NCI-H1694 treated with DMSO at 0.1 percent for 48 hours (cell line): ENCODE measurements around the gene RAPGEF1.

Source experiments
- DNase-seq: peaks from one replicate; lab custom pipeline; 2025; lab: John Stamatoyannopoulos, UW

RAPGEF1 gene

DNA sequence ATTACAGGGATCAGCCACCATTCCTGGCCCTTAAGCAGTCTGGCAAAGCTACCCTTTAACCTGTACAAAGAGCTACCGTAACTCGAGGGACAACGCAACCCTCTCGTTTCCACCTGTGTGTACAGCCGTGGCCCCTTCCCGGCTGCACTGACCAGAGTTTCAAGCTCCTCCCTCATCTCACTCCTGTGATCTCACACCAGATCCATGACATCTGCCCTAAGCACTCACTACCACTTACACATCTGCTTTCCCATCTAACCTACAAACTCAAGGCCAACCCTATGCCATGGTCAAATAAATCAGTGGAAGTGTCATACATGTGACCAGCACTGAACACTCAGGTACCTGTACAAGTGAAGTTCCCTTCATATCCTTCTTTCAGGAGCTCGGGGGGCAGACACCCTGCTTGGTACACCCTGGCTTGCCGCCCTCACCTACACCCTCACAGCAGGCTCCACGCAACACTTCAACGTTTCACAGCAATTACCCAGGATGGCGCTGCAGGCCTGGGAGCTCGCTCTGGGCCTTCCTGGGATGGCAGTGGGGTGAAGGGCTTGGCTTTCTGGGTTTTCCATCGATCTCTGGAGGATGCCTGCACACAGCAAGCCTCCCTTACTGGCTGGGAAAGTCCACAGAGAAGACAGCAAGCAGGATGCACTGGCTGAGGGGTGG is 132.8 kb downstream of the RAPGEF1 start:
- no peak for DNase-seq

GRCh38 chr9:131605770-131606590 is 133.9 kb downstream of the RAPGEF1 start:
- DNase-seq = no peak

GRCh38 chr9:131603711-131604439 is 136.0 kb downstream of the RAPGEF1 start:
- no peak for DNase-seq

DNA sequence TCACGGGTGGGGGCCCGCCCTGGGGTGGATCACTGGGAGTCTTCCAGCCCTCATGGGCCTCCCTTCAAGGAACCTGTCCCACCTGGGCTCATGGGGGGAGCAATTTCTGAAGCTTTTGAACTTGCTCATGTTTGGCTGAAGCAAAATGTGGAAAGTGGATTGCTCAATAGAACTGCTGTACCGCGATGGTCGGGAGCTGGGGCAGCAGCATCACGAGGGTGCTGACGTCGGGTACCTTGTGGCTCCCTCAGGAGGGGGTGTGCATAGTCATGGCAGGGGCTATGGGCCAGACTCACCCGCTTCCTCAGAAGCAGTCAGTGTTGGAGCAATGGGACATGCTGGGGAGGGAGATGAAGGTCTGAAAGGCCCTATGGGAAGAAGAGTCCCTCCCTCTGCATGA is 136.7 kb downstream of the RAPGEF1 start:
- DNase-seq = no peak

DNA sequence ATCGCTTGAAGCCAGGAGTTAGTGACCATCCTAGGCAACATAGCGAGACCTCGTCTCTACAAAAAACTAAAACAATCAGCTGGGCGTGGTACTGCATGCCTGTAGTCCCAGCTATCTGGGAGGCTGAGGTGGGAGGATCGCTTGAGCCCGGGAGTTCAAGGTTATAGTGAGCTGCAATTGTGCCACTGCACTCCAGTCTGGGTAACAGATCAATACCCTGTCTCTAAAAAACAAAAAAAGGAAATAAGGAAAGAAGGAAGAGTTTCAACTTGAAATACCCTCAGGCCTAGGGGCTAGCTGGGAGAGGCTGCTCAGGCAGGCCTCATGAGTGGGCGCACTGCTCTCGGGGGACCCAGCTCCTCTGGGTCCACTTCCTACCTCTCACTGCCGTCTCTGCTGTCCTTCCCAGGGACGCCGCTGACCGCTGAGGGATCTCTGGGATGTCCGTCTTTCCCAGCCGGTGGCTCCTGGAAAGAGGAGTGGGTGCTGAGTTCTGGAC is 138.1 kb downstream of the RAPGEF1 start:
- DNase-seq = no peak

DNA sequence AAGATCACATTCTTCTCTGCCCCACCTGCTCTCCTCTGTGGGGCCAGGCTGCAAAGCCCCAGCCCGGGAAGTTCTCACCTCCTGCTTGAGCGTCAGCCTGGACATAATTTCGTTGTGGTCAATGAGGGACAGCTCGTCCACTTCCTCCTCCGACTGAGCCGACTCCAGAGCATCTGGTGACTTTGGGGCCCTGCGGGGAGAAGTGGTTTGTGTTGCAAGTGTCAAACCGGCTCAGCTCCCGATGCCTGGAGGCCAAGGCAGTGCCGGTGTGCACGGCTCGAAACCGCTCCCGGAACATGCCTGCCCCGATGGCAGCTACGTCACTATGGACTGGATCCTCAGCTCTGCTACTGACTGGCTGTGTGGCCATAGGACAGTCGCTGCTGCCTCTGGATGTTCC is 141.8 kb downstream of the RAPGEF1 start:
- no peak for DNase-seq

- no peak for DNase-seq
Measured at GRCh38 chr9:131597246-131597645, 142.6 kb downstream of the RAPGEF1 start.

- DNase-seq = no peak
Measured at GRCh38 chr9:131596430-131596743, 143.5 kb downstream of the RAPGEF1 start.

- DNase-seq = no peak
Measured at GRCh38 chr9:131595696-131596429, 144.0 kb downstream of the RAPGEF1 start.

DNA sequence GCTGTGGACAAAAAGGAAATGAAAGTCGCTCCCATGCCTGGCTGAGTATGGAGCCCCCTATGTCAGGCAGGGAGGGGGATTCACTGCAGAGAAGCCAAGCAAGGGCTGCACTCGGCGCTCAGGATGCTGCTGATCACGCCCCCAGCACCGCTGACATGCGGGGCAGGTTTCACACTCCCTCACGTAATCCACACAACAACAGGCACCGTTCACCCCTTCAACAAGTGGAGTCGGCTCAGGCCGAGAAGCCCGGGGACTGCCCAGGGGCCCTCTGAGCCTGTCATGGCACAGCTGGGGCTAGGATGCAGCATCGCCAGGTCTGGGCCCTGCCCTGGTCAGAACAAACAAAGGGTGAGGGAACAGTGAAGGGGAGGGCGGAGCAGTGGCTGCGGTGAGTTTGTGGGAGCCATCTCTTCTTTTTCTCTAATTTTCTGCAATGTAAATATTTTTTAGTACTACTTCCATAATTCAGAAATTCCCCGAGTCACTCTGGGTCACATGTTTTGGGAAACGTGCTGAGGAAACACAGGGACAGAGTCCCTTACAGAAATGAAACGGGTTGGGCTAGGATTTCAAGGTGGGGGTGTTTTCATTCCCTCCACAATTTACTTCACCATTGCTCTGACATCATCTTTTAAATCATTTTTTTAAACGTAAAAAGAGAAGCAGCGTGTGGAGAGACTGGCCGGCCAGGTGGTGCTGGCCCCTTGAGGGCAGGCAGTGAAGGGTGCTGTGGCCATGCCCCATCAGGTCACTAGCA is 144.8 kb downstream of the RAPGEF1 start:
- no peak for DNase-seq

DNA sequence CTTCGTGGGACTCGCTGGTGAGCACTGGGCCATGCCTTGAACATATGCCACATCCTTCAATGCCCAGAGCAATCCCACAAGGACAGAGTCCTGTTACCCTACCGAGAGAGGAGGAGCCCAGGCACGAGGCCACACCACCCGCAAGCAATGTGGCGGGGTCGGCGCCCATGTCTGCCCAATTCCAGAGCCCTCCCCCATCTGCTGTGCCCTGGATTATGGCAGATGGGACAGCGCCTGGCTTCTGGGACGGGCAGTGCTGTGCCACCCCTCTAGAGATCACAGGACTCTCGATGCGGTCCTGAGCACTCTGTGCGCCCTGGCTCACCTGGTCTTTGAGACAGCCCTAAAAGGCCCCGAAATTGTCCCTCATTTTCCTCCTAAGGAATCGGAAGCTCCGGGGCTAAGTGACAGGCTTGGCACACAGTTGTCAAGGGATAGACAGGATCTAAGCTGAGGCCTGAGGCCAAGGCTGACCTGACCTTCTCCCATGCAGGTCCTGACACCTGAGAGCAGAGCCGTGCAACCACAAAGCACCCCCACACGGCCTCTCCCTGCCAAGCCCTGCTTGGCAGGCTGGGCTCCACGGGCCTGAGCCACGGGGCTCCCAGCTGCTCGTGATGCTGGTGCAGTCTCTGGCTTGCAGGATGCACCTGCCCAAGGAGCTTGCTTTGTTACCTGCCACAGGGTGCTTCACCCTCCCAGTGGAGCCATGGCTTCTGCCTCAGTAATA is 145.8 kb downstream of the RAPGEF1 start:
- DNase-seq = no peak

- DNase-seq = no peak
Measured at GRCh38 chr9:131593091-131593820, 146.6 kb downstream of the RAPGEF1 start.

- DNase-seq = no peak
Measured at GRCh38 chr9:131591845-131592208, 148.0 kb downstream of the RAPGEF1 start.

- peak; percentile 35 for DNase-seq
Measured at GRCh38 chr9:131590907-131591844, 148.7 kb downstream of the RAPGEF1 start.

DNA sequence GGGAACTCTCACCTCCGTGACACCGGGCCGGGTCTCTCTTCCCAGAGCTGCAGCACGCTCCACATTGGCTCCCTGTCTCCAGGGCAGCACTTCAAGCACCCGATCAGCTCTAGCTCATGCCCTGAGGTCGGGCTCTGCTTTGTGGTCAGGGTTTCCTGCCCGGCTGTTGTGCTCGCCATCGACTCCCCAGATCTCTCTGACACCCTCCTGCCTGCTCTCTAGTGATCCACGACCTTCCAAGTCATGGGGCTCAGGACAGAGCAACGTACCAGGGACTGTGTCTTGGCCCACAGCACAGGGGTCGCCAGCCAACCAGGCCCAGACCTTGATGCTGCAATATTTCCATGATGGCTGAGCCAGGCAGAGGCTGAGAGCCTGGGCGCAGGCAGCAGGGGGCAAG is 149.4 kb downstream of the RAPGEF1 start:
- no peak for DNase-seq

GRCh38 chr9:131589993-131590392 is 149.9 kb downstream of the RAPGEF1 start:
- no peak for DNase-seq

- no peak for DNase-seq
Measured at GRCh38 chr9:131589124-131589711, 150.7 kb downstream of the RAPGEF1 start.

DNA sequence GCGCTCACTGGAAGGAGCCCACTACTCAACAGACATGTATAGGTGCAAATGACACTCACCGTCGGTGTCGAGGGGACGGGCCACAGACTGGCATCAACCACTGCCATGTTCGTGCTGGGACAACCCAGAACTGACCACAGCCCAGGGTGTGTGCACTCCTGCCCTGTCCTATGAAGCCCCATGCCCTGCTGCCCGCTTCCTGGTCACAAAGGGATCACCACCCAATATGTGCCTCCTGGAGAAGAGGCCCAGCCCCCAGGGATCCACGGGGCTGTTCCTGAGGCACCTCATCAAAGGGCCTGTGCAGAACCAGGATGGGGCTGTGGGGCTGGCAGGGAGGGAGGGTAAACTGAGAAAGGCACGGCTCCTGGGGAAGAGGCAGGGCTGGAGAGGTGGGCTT is 151.5 kb downstream of the RAPGEF1 start:
- no peak for DNase-seq

GRCh38 chr9:131587906-131588305 is 152.0 kb downstream of the RAPGEF1 start:
- no peak for DNase-seq
